ENCODE data around the gene FAM124A. TPM values are rescaled to one million over a fixed set of nuclear protein-coding genes. Genes with fewer than 3 reads are reported as not detected.

The FAM124A gene
- total and polyA plus RNA-seq, 9 donors, result 0.48 to 8.8 (median 1.9) TPM

DNA sequence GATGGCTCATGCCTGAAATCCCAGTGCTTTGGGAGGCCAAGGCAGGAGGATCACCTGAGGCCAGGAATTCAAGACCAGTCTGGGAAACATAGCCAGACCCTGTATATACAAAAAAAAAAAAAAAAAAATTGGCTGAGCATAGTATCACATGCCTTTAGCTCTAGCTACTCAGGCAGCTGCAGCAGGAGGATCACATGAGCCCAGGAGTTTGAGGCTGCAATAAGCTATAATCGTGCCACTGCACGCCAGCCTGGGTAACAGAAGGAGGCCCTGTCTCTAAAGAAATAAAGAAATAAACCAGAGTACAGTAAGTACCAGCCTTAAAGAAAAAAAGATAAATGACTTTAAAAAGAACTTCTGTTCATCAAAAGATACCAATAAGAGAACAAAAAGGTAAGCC lies 52.9 kb downstream of the FAM124A start:
- no peaks in the 10 kb centered on the region for H3K27me3 ChIP-seq
- H3K4me1 ChIP-seq (ENCODE audit: insufficient read depth), result no peaks in the 10 kb centered on the region
- intact Hi-C loops (cut with DNase I), result loop anchor here in 1 of 4 donors (10.0 kb wide), 1 partner anchor 50 kb away; the partner anchor contains the start of gene FAM124A
- H3K36me3 ChIP-seq, result no peaks in the 10 kb centered on the region
- no peak for DNase-seq
- no peak for TF ChIP-seq POLR2A (IDR thresholded peaks at IDR 0.05)
- TF ChIP-seq EP300 (IDR thresholded peaks at IDR 0.05), result no peak
- TF ChIP-seq, protein P1, sequence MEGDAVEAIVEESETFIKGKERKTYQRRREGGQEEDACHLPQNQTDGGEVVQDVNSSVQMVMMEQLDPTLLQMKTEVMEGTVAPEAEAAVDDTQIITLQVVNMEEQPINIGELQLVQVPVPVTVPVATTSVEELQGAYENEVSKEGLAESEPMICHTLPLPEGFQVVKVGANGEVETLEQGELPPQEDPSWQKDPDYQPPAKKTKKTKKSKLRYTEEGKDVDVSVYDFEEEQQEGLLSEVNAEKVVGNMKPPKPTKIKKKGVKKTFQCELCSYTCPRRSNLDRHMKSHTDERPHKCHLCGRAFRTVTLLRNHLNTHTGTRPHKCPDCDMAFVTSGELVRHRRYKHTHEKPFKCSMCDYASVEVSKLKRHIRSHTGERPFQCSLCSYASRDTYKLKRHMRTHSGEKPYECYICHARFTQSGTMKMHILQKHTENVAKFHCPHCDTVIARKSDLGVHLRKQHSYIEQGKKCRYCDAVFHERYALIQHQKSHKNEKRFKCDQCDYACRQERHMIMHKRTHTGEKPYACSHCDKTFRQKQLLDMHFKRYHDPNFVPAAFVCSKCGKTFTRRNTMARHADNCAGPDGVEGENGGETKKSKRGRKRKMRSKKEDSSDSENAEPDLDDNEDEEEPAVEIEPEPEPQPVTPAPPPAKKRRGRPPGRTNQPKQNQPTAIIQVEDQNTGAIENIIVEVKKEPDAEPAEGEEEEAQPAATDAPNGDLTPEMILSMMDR (IDR thresholded peaks at IDR 0.05), result no peak
- no peak overlapping the region for H3K4me3 ChIP-seq
- WGBS, 3 donors, result 87 to 93% (median 90%) methylated on average over 2 of the region's 2 CpGs
- H3K9me3 ChIP-seq, result no peaks in the 10 kb centered on the region
- H3K27ac ChIP-seq, result no peak overlapping the region

DNA sequence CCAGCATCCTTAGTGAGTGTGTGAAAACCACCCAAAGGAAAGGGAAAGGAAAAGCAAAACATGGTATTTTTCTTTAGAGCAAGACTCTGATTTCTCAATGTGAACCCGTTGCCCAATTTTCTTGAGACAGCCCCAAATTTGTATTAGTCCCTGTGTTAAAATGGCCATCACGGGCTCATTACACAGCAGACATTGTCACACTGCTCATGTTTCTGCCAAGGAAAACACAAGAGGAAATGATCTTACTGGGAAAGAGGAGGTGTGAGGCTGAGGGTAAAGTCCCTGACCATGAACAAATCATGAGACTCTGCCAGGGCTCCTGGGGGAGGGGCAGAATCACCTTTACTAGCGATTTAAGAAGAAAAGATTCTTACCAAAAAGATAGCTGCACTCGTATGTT lies 54.4 kb downstream of the FAM124A start:
- H3K27ac ChIP-seq, result no peak overlapping the region
- H3K27me3 ChIP-seq, result no peaks in the 10 kb centered on the region
- H3K36me3 ChIP-seq, result no peaks in the 10 kb centered on the region
- H3K9me3 ChIP-seq, result no peaks in the 10 kb centered on the region
- no peak for DNase-seq
- TF ChIP-seq POLR2A (IDR thresholded peaks at IDR 0.05) (no peak), EP300 (IDR thresholded peaks at IDR 0.05) (no peak)
- TF ChIP-seq, protein P1 (IDR thresholded peaks at IDR 0.05), result no peak
- H3K4me1 ChIP-seq (ENCODE audit: insufficient read depth), result no peaks in the 10 kb centered on the region
- H3K4me3 ChIP-seq, result no peak overlapping the region
- WGBS, 3 donors, result 61 to 73% (median 65%) methylated on average over 4 of the region's 4 CpGs
- intact Hi-C loops (cut with DNase I), result loop anchor here in 1 of 4 donors (10.0 kb wide), 1 partner anchor 52 kb away; the partner anchor contains the start of gene FAM124A

DNA sequence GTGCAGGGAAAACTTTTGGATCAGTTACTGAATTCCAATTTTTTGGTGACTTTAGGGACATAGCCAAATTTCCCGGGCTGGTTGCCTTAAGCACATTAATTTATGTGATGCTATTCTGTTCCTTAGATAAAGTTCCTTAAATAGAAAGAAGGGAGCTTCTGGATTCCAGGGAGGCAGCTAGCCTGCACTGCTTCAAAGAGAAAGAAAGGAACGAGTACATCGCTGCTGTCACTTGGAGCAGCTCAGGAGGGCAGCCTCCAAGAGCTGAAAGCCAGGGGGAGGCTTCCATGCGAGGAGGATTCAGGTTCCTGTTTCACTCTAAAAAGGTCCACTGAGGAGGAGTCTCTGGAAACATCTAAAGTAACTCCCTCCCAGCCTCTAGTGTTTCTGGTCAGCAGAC lies 55.7 kb downstream of the FAM124A start:
- Histone ChIP-seq H3K27ac (no peak overlapping the region), H3K36me3 (no peaks in the 10 kb centered on the region), H3K4me3 (no peak overlapping the region), H3K4me1 (ENCODE audit: insufficient read depth) (no peaks in the 10 kb centered on the region), H3K9me3 (no peaks in the 10 kb centered on the region), H3K27me3 (no peaks in the 10 kb centered on the region)
- TF ChIP-seq POLR2A (IDR thresholded peaks at IDR 0.05), result no peak
- no peak for DNase-seq
- WGBS, 3 donors, result 14 to 28% (median 23%) methylated on average over 4 of the region's 4 CpGs
- intact Hi-C loops (cut with DNase I), result loop anchor here in 1 of 4 donors (10.0 kb wide), 1 partner anchor 53 kb away; the partner anchor contains the start of gene FAM124A

DNA sequence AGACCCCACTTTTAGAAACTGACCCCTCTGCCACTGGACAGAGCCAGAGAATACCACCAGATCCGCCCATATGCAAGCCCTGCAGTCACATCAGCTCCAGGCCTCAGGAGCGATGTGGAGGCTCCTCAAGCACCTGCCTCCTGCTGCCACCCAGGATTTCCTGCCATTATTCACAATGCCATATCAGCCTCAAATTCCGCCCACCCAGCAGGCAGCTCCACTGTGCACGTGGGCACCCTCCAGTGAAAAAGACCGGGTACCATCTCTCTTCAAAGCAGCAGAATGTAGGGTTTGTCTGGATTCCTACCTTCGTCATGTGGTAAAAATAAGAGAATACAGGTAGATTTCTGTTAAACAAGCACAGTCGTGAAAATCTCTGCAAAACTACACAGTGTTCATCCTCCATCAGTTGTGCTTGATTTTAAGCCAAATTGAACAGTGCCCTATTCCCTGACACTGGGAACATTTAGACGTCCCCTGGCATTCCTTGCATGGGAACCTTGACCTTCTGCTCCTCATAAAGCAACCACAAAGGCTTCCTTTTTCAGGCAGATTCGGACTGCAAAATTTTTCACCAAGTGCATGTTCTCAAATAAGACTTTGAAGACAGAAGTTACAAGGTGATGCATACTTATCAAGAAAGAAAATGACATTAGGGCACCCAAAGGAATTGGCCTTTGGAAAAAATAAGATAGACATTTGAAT lies 56.4 kb downstream of the FAM124A start:
- H3K4me3 ChIP-seq, result no peak overlapping the region
- H3K27ac ChIP-seq, result no peak overlapping the region
- H3K27me3 ChIP-seq, result no peaks in the 10 kb centered on the region
- 54 to 61% (median 57%) methylated on average over 9 of the region's 9 CpGs for WGBS, 3 donors
- no peaks in the 10 kb centered on the region for H3K36me3 ChIP-seq
- intact Hi-C loops (cut with DNase I), result loop anchor here in 1 of 4 donors (10.0 kb wide), 1 partner anchor 54 kb away; the partner anchor contains the start of gene FAM124A
- no peak for DNase-seq
- H3K9me3 ChIP-seq, result no peaks in the 10 kb centered on the region
- H3K4me1 ChIP-seq (ENCODE audit: insufficient read depth), result no peaks in the 10 kb centered on the region
- TF ChIP-seq, protein P1 (IDR thresholded peaks at IDR 0.05), result no peak
- TF ChIP-seq EP300 (IDR thresholded peaks at IDR 0.05) (no peak), POLR2A (IDR thresholded peaks at IDR 0.05) (no peak)

DNA sequence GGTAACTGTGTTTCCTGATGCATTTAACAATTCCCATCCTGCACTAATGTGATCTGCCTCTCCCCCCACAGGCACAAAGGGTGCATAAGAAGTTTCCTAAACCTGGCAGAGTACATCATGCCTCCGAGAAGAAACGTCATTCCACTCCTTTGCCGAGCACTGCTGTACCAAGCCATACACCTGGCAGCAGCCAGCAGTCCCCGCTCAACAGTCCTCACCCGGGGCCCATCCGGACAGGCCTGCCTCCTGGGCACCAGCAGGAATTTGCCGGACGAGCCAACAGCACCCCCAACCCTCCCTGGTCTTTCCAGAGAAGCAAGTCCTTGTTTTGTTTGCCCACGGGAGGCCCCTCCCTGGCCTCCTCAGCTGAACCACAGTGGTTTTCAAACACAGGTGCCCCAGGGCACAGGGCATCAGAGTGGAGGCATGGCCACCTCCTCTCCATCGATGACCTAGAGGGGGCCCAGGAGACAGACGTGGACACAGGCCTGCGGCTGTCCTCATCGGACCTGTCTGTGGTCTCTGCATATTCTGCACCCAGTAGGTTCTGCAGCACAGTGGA lies 58.3 kb downstream of the FAM124A start:
- no peak for DNase-seq
- Histone ChIP-seq H3K4me1 (ENCODE audit: insufficient read depth) (no peaks in the 10 kb centered on the region), H3K27ac (no peak overlapping the region), H3K36me3 (no peaks in the 10 kb centered on the region), H3K4me3 (no peak overlapping the region), H3K9me3 (no peaks in the 10 kb centered on the region), H3K27me3 (no peaks in the 10 kb centered on the region)
- no peak for TF ChIP-seq EP300 (IDR thresholded peaks at IDR 0.05)
- intact Hi-C loops (cut with DNase I), result loop anchor here in 2 of 4 donors (10.0 kb wide), 2 partner anchors 56 to 136 kb away; partner anchors contain the start of gene FAM124A (in 1 of the 2)
- WGBS, 3 donors, result 92 to 97% (median 92%) methylated on average over 13 of the region's 13 CpGs

Measured in ovary (tissue), 9 donors.